ENCODE measurements around the gene GPC6.

- TF ChIP-seq CTCF (IDR thresholded peaks at IDR 0.05; ENCODE audit: extremely low read depth in 1 of 2, insufficient read depth in 1 of 2, low read depth in 1 of 2, low read length in 2 of 2) (no peak), POLR2A (IDR thresholded peaks at IDR 0.05; ENCODE audit: low read depth, low read length) (no peak), MAX (IDR thresholded peaks at IDR 0.05; ENCODE audit: insufficient read depth, insufficient read length) (no peak), POLR2AphosphoS5 (IDR thresholded peaks at IDR 0.05; ENCODE audit: insufficient read depth, low read depth, low read length) (no peak)
Measured at GRCh38 chr13:94272038-94272437, 1045.4 kb downstream of the GPC6 start.

All from endothelial cell of umbilical vein (primary cell).